ENCODE measurements around the gene CRABP2. TPM values are rescaled to one million over a fixed set of nuclear protein-coding genes. Genes with fewer than 3 reads are reported as not detected.

Gene CRABP2
- polyA plus RNA-seq, 1 experiment = 12.8 TPM

GRCh38 chr1:156677616-156678596 lies 27.5 kb downstream of the CRABP2 start:
- DNase-seq (ENCODE audit: low read depth, low spot score) = no peak
- ChIA-PET CTCF (interaction anchor here (0.6 to 8.4 kb wide), 26 partner anchors 8 to 121 kb away, joined by 3 to 204 read pairs (median 6); partner anchors contain the start of genes CRABP2, METTL25B and TTC24), POLR2A (interaction anchor here (4.1 kb wide), 1 partner anchor 16 kb away, joined by 36 read pairs; no protein-coding TSS in a partner anchor)
- Histone ChIP-seq H3K27me3 (ENCODE audit: control insufficient read depth, insufficient read depth, low read length) (peaks cover 12% of the 10 kb centered on the region), H3K9me3 (ENCODE audit: control insufficient read depth, insufficient read depth, low read length) (no peaks in the 10 kb centered on the region; the same call in 1 of the 2 replicates), H3K27ac (ENCODE audit: low read depth, low read length) (peak overlapping the region; percentile 31), H3K4me3 (ENCODE audit: low read depth, low read length) (peak overlapping the region; percentile 64)
- peak; percentile 96 for TF ChIP-seq CTCF (IDR thresholded peaks at IDR 0.05; ENCODE audit: low read depth, low read length)

- peak within 1 kb of the TSS; percentile 31 for H3K27ac ChIP-seq (ENCODE audit: low read depth, low read length)
- no peak for TF ChIP-seq CTCF (IDR thresholded peaks at IDR 0.05; ENCODE audit: low read depth, low read length)
- H3K4me3 ChIP-seq (ENCODE audit: low read depth, low read length) = peak within 1 kb of the TSS; percentile 64
- peaks cover 12% of the 10 kb centered on the region for H3K27me3 ChIP-seq (ENCODE audit: control insufficient read depth, insufficient read depth, low read length)
- ChIA-PET POLR2A (interaction anchor here (0.6 to 4.1 kb wide), 5 partner anchors 12 to 179 kb away, joined by 4 to 36 read pairs (median 7); partner anchors contain the start of genes ISG20L2 and METTL25B), CTCF (interaction anchor here (0.5 to 8.4 kb wide), 22 partner anchors 10 to 256 kb away, joined by 3 to 204 read pairs (median 6); partner anchors contain the start of genes CRABP2 and METTL25B)
- no peak for DNase-seq (ENCODE audit: low read depth, low spot score)
- H3K9me3 ChIP-seq (ENCODE audit: control insufficient read depth, insufficient read depth, low read length) = no peaks in the 10 kb centered on the region; the same call in 1 of the 2 replicates
Observed at GRCh38 chr1:156676820-156677615, 28.4 kb downstream of the CRABP2 start, which contains the start of gene NES. TSS of gene NES (minus strand) at chr1:156677407. CDS start at chr1:156677264, 143 bp downstream.

GRCh38 chr1:156676114-156676819 lies 29.1 kb downstream of the CRABP2 start:
- TF ChIP-seq CTCF (IDR thresholded peaks at IDR 0.05; ENCODE audit: low read depth, low read length) = no peak
- peaks cover 12% of the 10 kb centered on the region for H3K27me3 ChIP-seq (ENCODE audit: control insufficient read depth, insufficient read depth, low read length)
- ChIA-PET CTCF (interaction anchor here (0.5 to 8.4 kb wide), 16 partner anchors 11 to 252 kb away, joined by 3 to 204 read pairs (median 8); partner anchors contain the start of genes CRABP2 and METTL25B), POLR2A (interaction anchor here (0.6 to 4.1 kb wide), 7 partner anchors 11 to 178 kb away, joined by 3 to 36 read pairs (median 4); partner anchors contain the start of genes ISG20L2 and METTL25B)
- H3K9me3 ChIP-seq (ENCODE audit: control insufficient read depth, insufficient read depth, low read length) = no peaks in the 10 kb centered on the region; the same call in 1 of the 2 replicates
- peak overlapping the region; percentile 39 for H3K27ac ChIP-seq (ENCODE audit: low read depth, low read length)
- peak overlapping the region; percentile 64 for H3K4me3 ChIP-seq (ENCODE audit: low read depth, low read length)
- no peak for DNase-seq (ENCODE audit: low read depth, low spot score)
